Measurements from ENCODE around the gene CCDC190. TPM values are rescaled to one million over a fixed set of nuclear protein-coding genes. Genes with fewer than 3 reads are reported as not detected.
A peak's percentile ranks its signal among the peaks of the same experiment; 100 is the strongest.

The CCDC190 gene
- total RNA-seq, 4 donors from 2014 or later = not detected

DNA sequence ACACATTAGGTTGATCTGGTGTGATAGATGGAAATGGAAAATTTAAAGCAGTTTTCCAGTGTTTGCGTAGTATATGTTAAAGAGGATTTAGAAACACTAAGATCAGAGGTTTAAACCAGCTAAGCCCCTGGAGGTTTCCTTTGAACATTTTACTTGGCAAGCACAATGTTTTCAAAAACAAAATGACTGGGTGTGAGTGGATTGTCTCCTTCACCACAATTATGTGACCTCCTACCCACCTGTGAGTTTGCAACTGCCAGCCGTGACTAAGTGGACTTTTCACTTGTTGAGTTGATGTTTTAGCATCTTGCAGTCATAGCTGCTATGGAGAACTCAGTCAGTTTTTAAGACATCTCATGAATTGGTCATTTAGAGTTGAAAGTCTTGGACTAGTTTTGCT lies 4.7 kb downstream of the CCDC190 start:
- in situ Hi-C loops (cut with MboI; ENCODE audit: low sequenced_read_pairs in 4 of 4) = loop anchor here in 2 of 4 donors (10.0 to 25.0 kb wide), 2 partner anchors 319 to 456 kb away; partner anchors contain the start of gene NUF2 (in 2 of the 2)
- DNase-seq (no peak), ATAC-seq (no peak)
- H3K27me3 ChIP-seq = no peaks in the 10 kb centered on the region
- TF ChIP-seq, protein P1, sequence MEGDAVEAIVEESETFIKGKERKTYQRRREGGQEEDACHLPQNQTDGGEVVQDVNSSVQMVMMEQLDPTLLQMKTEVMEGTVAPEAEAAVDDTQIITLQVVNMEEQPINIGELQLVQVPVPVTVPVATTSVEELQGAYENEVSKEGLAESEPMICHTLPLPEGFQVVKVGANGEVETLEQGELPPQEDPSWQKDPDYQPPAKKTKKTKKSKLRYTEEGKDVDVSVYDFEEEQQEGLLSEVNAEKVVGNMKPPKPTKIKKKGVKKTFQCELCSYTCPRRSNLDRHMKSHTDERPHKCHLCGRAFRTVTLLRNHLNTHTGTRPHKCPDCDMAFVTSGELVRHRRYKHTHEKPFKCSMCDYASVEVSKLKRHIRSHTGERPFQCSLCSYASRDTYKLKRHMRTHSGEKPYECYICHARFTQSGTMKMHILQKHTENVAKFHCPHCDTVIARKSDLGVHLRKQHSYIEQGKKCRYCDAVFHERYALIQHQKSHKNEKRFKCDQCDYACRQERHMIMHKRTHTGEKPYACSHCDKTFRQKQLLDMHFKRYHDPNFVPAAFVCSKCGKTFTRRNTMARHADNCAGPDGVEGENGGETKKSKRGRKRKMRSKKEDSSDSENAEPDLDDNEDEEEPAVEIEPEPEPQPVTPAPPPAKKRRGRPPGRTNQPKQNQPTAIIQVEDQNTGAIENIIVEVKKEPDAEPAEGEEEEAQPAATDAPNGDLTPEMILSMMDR (IDR thresholded peaks at IDR 0.05 in 4 of 5, conservative IDR thresholded peaks at IDR 0.05 in 1 of 5) = no peak
- TF ChIP-seq POLR2A (IDR thresholded peaks at IDR 0.05) = no peak
- H3K27ac ChIP-seq = no peak overlapping the region
- H3K36me3 ChIP-seq = no peaks in the 10 kb centered on the region
- H3K4me3 ChIP-seq = no peak overlapping the region
- intact Hi-C loops (cut with DNase I; ENCODE audit: low total_unique reads) = no loop called here
- peaks cover 0 to 3% of the 10 kb centered on the region in 2 donors for H3K4me1 ChIP-seq
- no peaks in the 10 kb centered on the region for H3K9me3 ChIP-seq

DNA sequence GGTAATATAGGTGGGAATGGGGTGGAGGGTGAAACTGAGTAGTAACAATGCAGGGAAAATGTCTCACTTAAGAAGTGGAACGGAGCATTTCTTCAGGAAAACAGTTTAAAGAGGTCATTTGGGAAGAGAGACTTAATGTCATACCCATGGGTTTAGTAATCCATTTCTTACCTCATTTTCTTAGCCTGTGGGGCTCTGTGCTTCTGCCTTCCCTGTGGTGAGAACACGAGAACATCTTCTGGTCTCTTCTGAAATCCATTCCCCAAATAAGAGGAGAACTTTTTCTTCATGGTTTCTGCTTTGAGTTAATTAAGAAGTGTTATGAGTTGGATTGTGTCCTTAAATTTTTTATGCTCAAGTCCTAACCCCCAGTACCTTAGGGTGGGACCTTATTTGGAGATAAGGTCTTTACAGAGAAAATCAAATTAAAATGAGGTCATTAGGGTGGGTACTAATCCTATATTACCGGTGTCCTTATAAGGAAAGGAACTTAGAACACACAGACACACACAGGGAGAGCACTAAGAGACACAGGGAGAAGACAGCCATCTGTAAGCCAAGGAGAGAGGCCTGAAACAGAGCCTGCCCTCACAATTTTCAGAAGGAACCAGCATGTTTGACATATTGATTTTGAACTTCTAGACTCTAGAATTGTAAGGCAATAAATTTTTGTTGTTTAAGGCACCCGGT lies 5.4 kb downstream of the CCDC190 start:
- TF ChIP-seq, protein P1 (IDR thresholded peaks at IDR 0.05 in 4 of 5, conservative IDR thresholded peaks at IDR 0.05 in 1 of 5) = no peak
- no peak for TF ChIP-seq POLR2A (IDR thresholded peaks at IDR 0.05)
- Histone ChIP-seq H3K36me3 (no peaks in the 10 kb centered on the region), H3K9me3 (no peaks in the 10 kb centered on the region), H3K4me1 (no peaks in the 10 kb centered on the region), H3K4me3 (no peak overlapping the region), H3K27me3 (no peaks in the 10 kb centered on the region), H3K27ac (no peak overlapping the region)
- ATAC-seq (no peak), DNase-seq (no peak)
- in situ Hi-C loops (cut with MboI; ENCODE audit: low sequenced_read_pairs in 4 of 4) (loop anchor here in 2 of 4 donors (10.0 to 25.0 kb wide), 2 partner anchors 319 to 457 kb away; partner anchors contain the start of gene NUF2 (in 2 of the 2)), intact Hi-C loops (cut with DNase I; ENCODE audit: low total_unique reads) (loop anchor here (2.0 kb wide), 1 partner anchor 461 kb away; no protein-coding TSS in a partner anchor)

DNA sequence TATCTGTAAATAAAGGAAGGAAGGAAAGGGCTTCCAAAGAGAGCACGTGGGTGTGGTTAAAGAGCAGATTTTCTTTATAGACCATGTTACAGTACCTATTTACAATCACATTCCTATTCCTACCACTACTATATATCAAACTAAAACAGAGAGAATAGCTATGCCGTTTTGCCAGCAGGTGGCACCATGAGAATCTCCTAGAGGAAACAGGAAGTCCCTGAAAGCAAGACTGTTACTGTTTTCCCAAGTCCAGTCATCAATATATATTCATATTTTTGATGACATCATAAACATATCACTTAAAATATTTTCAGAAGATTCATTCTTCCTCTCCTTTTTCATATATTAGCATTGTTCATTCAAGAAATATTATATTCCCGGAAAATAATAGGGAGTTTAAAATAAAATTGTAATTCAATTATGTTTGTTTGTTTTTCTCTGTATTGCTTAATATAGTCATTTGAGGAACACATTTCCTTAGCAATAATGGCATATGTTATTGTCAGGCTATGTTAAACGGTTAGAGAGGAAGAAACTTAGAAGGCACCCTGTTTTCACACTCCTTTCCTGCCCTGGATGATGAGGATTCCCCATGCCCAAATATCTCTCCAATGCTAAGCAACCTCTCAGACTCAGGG lies 6.6 kb downstream of the CCDC190 start:
- Histone ChIP-seq H3K9me3 (no peaks in the 10 kb centered on the region), H3K27ac (no peak overlapping the region), H3K4me1 (no peaks in the 10 kb centered on the region), H3K4me3 (no peak overlapping the region), H3K36me3 (no peaks in the 10 kb centered on the region), H3K27me3 (no peaks in the 10 kb centered on the region)
- intact Hi-C loops (cut with DNase I; ENCODE audit: low total_unique reads) (loop anchor here (2.0 kb wide), 1 partner anchor 462 kb away; no protein-coding TSS in a partner anchor), in situ Hi-C loops (cut with MboI; ENCODE audit: low sequenced_read_pairs in 4 of 4) (loop anchor here in 2 of 4 donors (10.0 to 25.0 kb wide), 2 partner anchors 320 to 458 kb away; partner anchors contain the start of gene NUF2 (in 2 of the 2))
- no peak for TF ChIP-seq POLR2A (IDR thresholded peaks at IDR 0.05)
- TF ChIP-seq, protein P1 (IDR thresholded peaks at IDR 0.05 in 4 of 5, conservative IDR thresholded peaks at IDR 0.05 in 1 of 5) = peak in 3 of 5 experiments; percentile 36 to 66 (median 56)
- DNase-seq (peak; percentile 11 to 14), ATAC-seq (no peak)

DNA sequence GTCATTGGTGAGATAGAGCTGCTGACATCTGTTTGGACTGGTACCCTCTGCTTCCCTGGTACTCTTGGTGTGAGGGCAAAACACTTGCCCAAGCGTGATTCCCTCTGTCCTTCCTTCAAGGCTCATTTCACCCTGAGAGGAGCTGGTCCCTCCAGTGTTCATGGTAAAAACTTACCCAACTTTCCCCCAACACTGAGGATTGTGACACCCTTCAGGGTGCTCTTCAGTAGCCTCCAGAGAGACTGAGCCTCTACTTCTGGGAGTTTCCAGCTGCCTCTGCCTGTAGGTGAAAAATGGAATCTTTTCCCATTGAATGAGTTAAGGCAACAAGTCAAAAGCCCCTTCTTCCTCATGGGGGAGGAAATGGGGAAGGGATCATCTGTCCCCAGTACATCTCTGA lies 9.6 kb downstream of the CCDC190 start:
- in situ Hi-C loops (cut with MboI; ENCODE audit: low sequenced_read_pairs in 4 of 4) = loop anchor here in 2 of 4 donors (10.0 to 25.0 kb wide), 2 partner anchors 323 to 461 kb away; partner anchors contain the start of gene NUF2 (in 2 of the 2)
- no peaks in the 10 kb centered on the region for H3K36me3 ChIP-seq
- H3K27ac ChIP-seq = no peak overlapping the region
- no peak for ATAC-seq
- DNase-seq = no peak
- no peaks in the 10 kb centered on the region for H3K4me1 ChIP-seq
- no peak for TF ChIP-seq POLR2A (IDR thresholded peaks at IDR 0.05)
- TF ChIP-seq, protein P1 (IDR thresholded peaks at IDR 0.05 in 4 of 5, conservative IDR thresholded peaks at IDR 0.05 in 1 of 5) = no peak
- no peaks in the 10 kb centered on the region for H3K9me3 ChIP-seq
- no peak overlapping the region for H3K4me3 ChIP-seq
- no peaks in the 10 kb centered on the region for H3K27me3 ChIP-seq
- intact Hi-C loops (cut with DNase I; ENCODE audit: low total_unique reads) = no loop called here
